PC-3 (cell line): ENCODE measurements around the gene RUBCN. TPM values are rescaled to one million over a fixed set of nuclear protein-coding genes. Genes with fewer than 3 reads are reported as not detected.

Experiments
- ATAC-seq: fragments of 200-7000 bp; cut with Tn5 transposase; 2 replicates; pipeline ENCODE4 v1.9.1; 2020; ENCODE audit warnings: mild to moderate bottlenecking, moderate library complexity
- BruUV-seq: library from RNA; stranded (reverse); fragments of 400-500 nt; replicated peaks from 2 replicates; lab custom pipeline; 2021; lab: Mats Ljungman, UMichigan
- CTCF ChIA-PET: fragments of 300-600 bp; sonication (Branson Sonifier 250); formaldehyde crosslinking; loops from one replicate; lab custom pipeline; 2022; ENCODE audit warnings: antibody characterized with exemption; lab: Charles Lee
- POLR2A ChIA-PET: fragments of 300-600 bp; sonication (Branson Sonifier 250); formaldehyde crosslinking; loops from one replicate; lab custom pipeline; 2022; ENCODE audit warnings: antibody characterized with exemption; ENCODE audit not compliant: unreplicated experiment; lab: Charles Lee
- DNase-seq: peaks from one replicate; pipeline ENCODE4 v3.0.0-alpha.2; 2015
- H2AFZ ChIP-seq: fragments of 300-600 bp; sonication (generic); 2 replicates; pipeline ENCODE4 v1.6.0; 2016; ENCODE audit warnings: antibody characterized with exemption, low read length
- H3F3A ChIP-seq: fragments of 300-600 bp; sonication (generic); one replicate; pipeline ENCODE4 v1.6.0; 2017; ENCODE audit warnings: antibody characterized with exemption, low read length, control low read depth, mild to moderate bottlenecking; ENCODE audit not compliant: unreplicated experiment
- H3K27ac ChIP-seq: fragments of 300-600 bp; sonication (generic); 2 replicates; pipeline ENCODE4 v1.5.1; 2016; ENCODE audit warnings: mild to moderate bottlenecking, low read length
- H3K27me3 ChIP-seq: fragments of 300-600 bp; sonication (generic); 2 replicates; pipeline ENCODE4 v1.6.1; 2016; ENCODE audit warnings: low read length, mixed read lengths
- H3K36me3 ChIP-seq: fragments of 300-600 bp; sonication (generic); 2 replicates; pipeline ENCODE4 v1.6.1; 2016; ENCODE audit warnings: low read depth, mixed run types, low read length, mixed read lengths
- H3K4me1 ChIP-seq: fragments of 300-600 bp; sonication (generic); 2 replicates; pipeline ENCODE4 v1.5.1; 2016; ENCODE audit warnings: low read length; ENCODE audit not compliant: insufficient read depth
- H3K4me2 ChIP-seq: fragments of 300-600 bp; sonication (generic); 2 replicates; pipeline ENCODE4 v1.6.0; 2016; ENCODE audit warnings: low read length
- H3K4me3 ChIP-seq: fragments of 300-600 bp; sonication (generic); 2 replicates; pipeline ENCODE4 v1.5.1; 2016; ENCODE audit warnings: mild to moderate bottlenecking, low read length, mixed read lengths
- H3K79me2 ChIP-seq: fragments of 300-600 bp; sonication (generic); 2 replicates; pipeline ENCODE4 v1.6.1; 2017; ENCODE audit warnings: low read length, mixed read lengths
- H3K9ac ChIP-seq: fragments of 300-600 bp; sonication (generic); 2 replicates; pipeline ENCODE4 v1.6.0; 2016; ENCODE audit warnings: mild to moderate bottlenecking, low read length
- H3K9me2 ChIP-seq: fragments of 300-600 bp; sonication (generic); replicated peaks from 2 replicates; pipeline ENCODE4 v1.6.1; 2016; ENCODE audit warnings: mixed run types, low read length, mixed read lengths
- H3K9me3 ChIP-seq: fragments of 300-600 bp; sonication (generic); 2 replicates; pipeline ENCODE4 v1.6.1; 2016; ENCODE audit warnings: low read length, mixed read lengths
- H4K20me1 ChIP-seq: fragments of 300-600 bp; sonication (generic); 2 replicates; pipeline ENCODE4 v1.6.1; 2016; ENCODE audit warnings: low read length, mixed read lengths
- CTCF ChIP-seq: fragments of 300-600 bp; sonication (generic); conservative IDR thresholded peaks from 2 replicates; pipeline ENCODE4 v1.5.1; 2017; ENCODE audit warnings: antibody characterized with exemption, low read depth, mild to moderate bottlenecking, low read length
- EZH2 ChIP-seq: fragments of 300-600 bp; sonication (generic); IDR thresholded peaks from one replicate; pipeline ENCODE4 v1.6.1; 2017; ENCODE audit warnings: antibody characterized with exemption, mild to moderate bottlenecking, low read length; ENCODE audit not compliant: unreplicated experiment
- EZH2phosphoT487 ChIP-seq: fragments of 300-600 bp; sonication (generic); IDR thresholded peaks from 2 replicates; pipeline ENCODE4 v1.6.1; 2018; ENCODE audit warnings: mild to moderate bottlenecking, antibody characterized with exemption, low read length, borderline replicate concordance
- intact Hi-C: fragments of 100-400 bp; cut with micrococcal nuclease; formaldehyde crosslinking; loops from 2 replicates; pipeline ENCODE4 v1.9.0; 2023
- total RNA-seq: library from RNA; depleted of rRNA; stranded (reverse); fragments of >200 nt; gene quantifications from 2 replicates; pipeline ENCODE4 v1.2.3, GENCODE V29; 2014

The RUBCN gene
- total RNA-seq, 1 experiment from 2014 or later: 24.5 TPM

- CTCF ChIA-PET: no interaction called here
- no peak for DNase-seq
- no peaks in the 10 kb centered on the region for H3F3A ChIP-seq
Measured at GRCh38 chr3:197682713-197683112, 54.0 kb downstream of the RUBCN start.

GRCh38 chr3:197680955-197681521 lies 55.7 kb downstream of the RUBCN start:
- intact Hi-C loops: no loop called here
- no peak overlapping the region for H2AFZ ChIP-seq
- no peaks in the 10 kb centered on the region for H3K4me1 ChIP-seq
- ChIA-PET CTCF (no interaction called here), POLR2A (no interaction called here)
- no peaks in the 10 kb centered on the region for H3K9me3 ChIP-seq
- H3K4me3 ChIP-seq: no peak overlapping the region
- H3K9me2 ChIP-seq: no peaks in the 10 kb centered on the region
- H3F3A ChIP-seq: no peaks in the 10 kb centered on the region
- DNase-seq: no peak
- H4K20me1 ChIP-seq: no peaks in the 10 kb centered on the region
- no peak overlapping the region for H3K4me2 ChIP-seq
- no peaks in the 10 kb centered on the region for H3K79me2 ChIP-seq
- H3K9ac ChIP-seq: no peak overlapping the region
- BruUV-seq: no TSS peak
- no peaks in the 10 kb centered on the region for H3K27me3 ChIP-seq
- no peak overlapping the region for H3K27ac ChIP-seq
- H3K36me3 ChIP-seq: peaks cover 19% of the 10 kb centered on the region
- no peak; the same call in 1 of the 2 replicates for ATAC-seq
- TF ChIP-seq CTCF: peak; percentile 34
- no peak for TF ChIP-seq EZH2phosphoT487
- TF ChIP-seq EZH2: no peak

More at GRCh38 chr3:197682713-197683112, 54.0 kb downstream of the RUBCN start:
- H3K9ac ChIP-seq: no peak overlapping the region
- H3K27me3 ChIP-seq: no peaks in the 10 kb centered on the region
- no peaks in the 10 kb centered on the region for H3K9me2 ChIP-seq
- POLR2A ChIA-PET: no interaction called here
- no peaks in the 10 kb centered on the region for H4K20me1 ChIP-seq
- intact Hi-C loops: no loop called here
- no peak overlapping the region for H3K4me2 ChIP-seq
- H3K36me3 ChIP-seq: peaks cover 19% of the 10 kb centered on the region
- peak; percentile 21; the same call in 1 of the 2 replicates for TF ChIP-seq CTCF
- no peak for TF ChIP-seq EZH2
- no peak for TF ChIP-seq EZH2phosphoT487
- ATAC-seq: no peak
- no peak overlapping the region for H2AFZ ChIP-seq
- no peak overlapping the region for H3K27ac ChIP-seq
- no peaks in the 10 kb centered on the region for H3K9me3 ChIP-seq
- H3K4me1 ChIP-seq: no peaks in the 10 kb centered on the region
- H3K79me2 ChIP-seq: no peaks in the 10 kb centered on the region
- H3K4me3 ChIP-seq: no peak overlapping the region
- BruUV-seq: no TSS peak

GRCh38 chr3:197675951-197676350 lies 60.8 kb downstream of the RUBCN start:
- CTCF ChIA-PET: interaction anchor here (0.6 kb wide), 1 partner anchor 280 kb away, joined by 3 read pairs; no protein-coding TSS in a partner anchor
- Histone ChIP-seq H3K27ac (no peak overlapping the region), H3K4me3 (no peak overlapping the region), H3K4me2 (no peak overlapping the region), H3K79me2 (no peaks in the 10 kb centered on the region), H3K36me3 (peaks cover 15% of the 10 kb centered on the region), H3F3A (no peaks in the 10 kb centered on the region), H3K27me3 (no peaks in the 10 kb centered on the region), H2AFZ (no peak overlapping the region), H3K9ac (no peak overlapping the region), H3K9me3 (no peaks in the 10 kb centered on the region), H3K9me2 (no peaks in the 10 kb centered on the region), H4K20me1 (no peaks in the 10 kb centered on the region), H3K4me1 (no peaks in the 10 kb centered on the region)
- no TSS peak for BruUV-seq
- intact Hi-C loops: no loop called here
- no peak for ATAC-seq
- POLR2A ChIA-PET: no interaction called here
- TF ChIP-seq CTCF (no peak), EZH2phosphoT487 (no peak), EZH2 (no peak)
- DNase-seq: no peak
